ENCODE results near the gene STARD13. TPM values are rescaled to one million over a fixed set of nuclear protein-coding genes. Genes with fewer than 3 reads are reported as not detected.

Gene STARD13
- total RNA-seq, 1 experiment from 2014 or later = 2.1 TPM

GRCh38 chr13:33277037-33277740, 8.4 kb downstream of the STARD13 start:
- Histone ChIP-seq H3K18ac (ENCODE audit: insufficient read length, low read depth, low read length) (no peak overlapping the region), H3K23me2 (ENCODE audit: insufficient read length, low read depth, low read length, poor library complexity, severe bottlenecking) (no peaks in the 10 kb centered on the region), H2AK5ac (ENCODE audit: insufficient read length, low read length) (no peak overlapping the region), H3K79me1 (ENCODE audit: insufficient read depth, low read depth, low read length, poor library complexity, severe bottlenecking) (no peaks in the 10 kb centered on the region), H3K23ac (ENCODE audit: insufficient read length, low read depth, low read length) (no peak overlapping the region), H3K4ac (ENCODE audit: low read depth, low read length) (no peak overlapping the region), H3K27me3 (ENCODE audit: insufficient read depth, low read length) (no peaks in the 10 kb centered on the region), H3K9me3 (ENCODE audit: control insufficient read depth, low read depth, low read length) (no peaks in the 10 kb centered on the region), H2AFZ (ENCODE audit: low read length) (no peak overlapping the region), H2BK5ac (ENCODE audit: insufficient read length, low read length) (no peak overlapping the region), H4K20me1 (ENCODE audit: control insufficient read depth, insufficient read depth, insufficient read length) (no peaks in the 10 kb centered on the region), H3K9ac (ENCODE audit: extremely low read depth, insufficient read length, low read length) (no peak overlapping the region), H2BK15ac (ENCODE audit: low read depth, low read length) (no peak overlapping the region), H3K4me1 (ENCODE audit: insufficient read depth, low read length) (no peaks in the 10 kb centered on the region; the same call in 1 of the 2 replicates), H4K5ac (ENCODE audit: insufficient read length, low read depth, low read length) (no peak overlapping the region), H2BK12ac (ENCODE audit: insufficient read length, low read depth, low read length) (no peak overlapping the region), H4K8ac (replicated peaks; ENCODE audit: insufficient read length, low read depth, low read length) (no peak overlapping the region), H3K56ac (ENCODE audit: insufficient read length, low read depth, low read length) (no peak overlapping the region), H3K79me2 (ENCODE audit: insufficient read depth, low read length) (no peaks in the 10 kb centered on the region), H4K91ac (ENCODE audit: insufficient read length, low read depth, low read length) (no peak overlapping the region), H3T11ph (ENCODE audit: low read length) (no peak overlapping the region), H2BK120ac (ENCODE audit: low read depth, low read length, poor library complexity, severe bottlenecking) (no peak overlapping the region), H3K14ac (ENCODE audit: insufficient read depth, low read length) (no peak overlapping the region), H3K27ac (ENCODE audit: insufficient read length, low read depth, low read length) (no peak overlapping the region), H2BK20ac (ENCODE audit: low read depth, low read length, poor library complexity, severe bottlenecking) (no peak overlapping the region), H3K4me2 (ENCODE audit: insufficient read depth, insufficient read length, low read length) (no peak overlapping the region)
- DNase-seq = no peak
- Mint-ChIP-seq H3K27ac (no peak overlapping the region), H3K4me3 (no peak overlapping the region), H3K4me1 (peaks cover 4 to 15% of the 10 kb centered on the region in 2 experiments), H3K36me3 (ENCODE audit: insufficient read depth in 1 of 3, low read depth in 3 of 3) (no peaks in the 10 kb centered on the region), H3K9me3 (no peaks in the 10 kb centered on the region), H3K27me3 (ENCODE audit: low read depth) (no peaks in the 10 kb centered on the region; the same call in 1 of the 2 replicates)
- no CpG with 5 or more reads among the region's 4 CpGs for WGBS (ENCODE audit: extremely low coverage, insufficient read length, low lambda C conversion rate)
- TF ChIP-seq, protein P1, sequence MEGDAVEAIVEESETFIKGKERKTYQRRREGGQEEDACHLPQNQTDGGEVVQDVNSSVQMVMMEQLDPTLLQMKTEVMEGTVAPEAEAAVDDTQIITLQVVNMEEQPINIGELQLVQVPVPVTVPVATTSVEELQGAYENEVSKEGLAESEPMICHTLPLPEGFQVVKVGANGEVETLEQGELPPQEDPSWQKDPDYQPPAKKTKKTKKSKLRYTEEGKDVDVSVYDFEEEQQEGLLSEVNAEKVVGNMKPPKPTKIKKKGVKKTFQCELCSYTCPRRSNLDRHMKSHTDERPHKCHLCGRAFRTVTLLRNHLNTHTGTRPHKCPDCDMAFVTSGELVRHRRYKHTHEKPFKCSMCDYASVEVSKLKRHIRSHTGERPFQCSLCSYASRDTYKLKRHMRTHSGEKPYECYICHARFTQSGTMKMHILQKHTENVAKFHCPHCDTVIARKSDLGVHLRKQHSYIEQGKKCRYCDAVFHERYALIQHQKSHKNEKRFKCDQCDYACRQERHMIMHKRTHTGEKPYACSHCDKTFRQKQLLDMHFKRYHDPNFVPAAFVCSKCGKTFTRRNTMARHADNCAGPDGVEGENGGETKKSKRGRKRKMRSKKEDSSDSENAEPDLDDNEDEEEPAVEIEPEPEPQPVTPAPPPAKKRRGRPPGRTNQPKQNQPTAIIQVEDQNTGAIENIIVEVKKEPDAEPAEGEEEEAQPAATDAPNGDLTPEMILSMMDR (conservative IDR thresholded peaks at IDR 0.05) = no peak

All from H9 (cell line).